ENCODE data around the gene FKBP2.

DNA sequence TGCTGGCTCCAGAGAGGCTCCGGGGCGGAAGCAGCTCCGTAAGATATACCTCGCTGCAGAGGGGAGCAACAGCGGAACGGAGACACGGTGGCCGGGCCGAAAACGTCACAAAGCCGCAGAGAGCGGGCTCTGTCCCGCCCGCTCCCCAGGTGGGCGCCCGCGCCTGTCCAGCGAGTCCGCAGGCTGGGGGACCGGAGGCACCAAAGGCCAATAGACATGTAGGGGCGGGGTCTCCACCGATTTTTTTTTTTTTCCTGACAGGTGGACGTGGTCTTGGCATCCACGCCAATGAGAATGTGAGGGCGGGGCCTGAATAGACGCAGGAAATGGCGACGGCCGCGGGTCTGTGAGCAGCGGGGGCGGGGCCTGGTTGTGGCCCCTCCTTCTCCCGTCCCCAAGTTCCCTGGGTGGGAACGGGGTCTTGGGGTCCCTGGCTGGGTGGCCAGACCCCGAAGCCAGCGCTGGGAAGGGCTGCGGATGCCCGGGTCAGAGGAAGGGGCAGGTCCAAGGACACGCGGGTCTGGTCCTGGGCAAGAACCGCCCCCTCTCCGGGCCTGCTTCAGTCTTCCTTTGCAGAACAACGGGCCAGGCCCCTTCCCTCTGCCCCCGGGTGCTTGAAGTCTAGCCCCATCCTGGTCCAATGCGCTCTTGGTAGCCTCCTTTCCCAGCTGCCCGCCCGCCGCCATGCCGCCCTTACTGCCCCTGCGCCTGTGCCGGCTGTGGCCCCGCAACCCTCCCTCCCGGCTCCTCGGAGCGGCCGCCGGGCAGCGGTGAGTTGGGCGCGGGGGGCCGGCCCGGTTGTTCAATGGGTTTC is 10.5 kb upstream of the FKBP2 start, which contains the start of gene DNAJC4:
- TF ChIP-seq, protein P1, sequence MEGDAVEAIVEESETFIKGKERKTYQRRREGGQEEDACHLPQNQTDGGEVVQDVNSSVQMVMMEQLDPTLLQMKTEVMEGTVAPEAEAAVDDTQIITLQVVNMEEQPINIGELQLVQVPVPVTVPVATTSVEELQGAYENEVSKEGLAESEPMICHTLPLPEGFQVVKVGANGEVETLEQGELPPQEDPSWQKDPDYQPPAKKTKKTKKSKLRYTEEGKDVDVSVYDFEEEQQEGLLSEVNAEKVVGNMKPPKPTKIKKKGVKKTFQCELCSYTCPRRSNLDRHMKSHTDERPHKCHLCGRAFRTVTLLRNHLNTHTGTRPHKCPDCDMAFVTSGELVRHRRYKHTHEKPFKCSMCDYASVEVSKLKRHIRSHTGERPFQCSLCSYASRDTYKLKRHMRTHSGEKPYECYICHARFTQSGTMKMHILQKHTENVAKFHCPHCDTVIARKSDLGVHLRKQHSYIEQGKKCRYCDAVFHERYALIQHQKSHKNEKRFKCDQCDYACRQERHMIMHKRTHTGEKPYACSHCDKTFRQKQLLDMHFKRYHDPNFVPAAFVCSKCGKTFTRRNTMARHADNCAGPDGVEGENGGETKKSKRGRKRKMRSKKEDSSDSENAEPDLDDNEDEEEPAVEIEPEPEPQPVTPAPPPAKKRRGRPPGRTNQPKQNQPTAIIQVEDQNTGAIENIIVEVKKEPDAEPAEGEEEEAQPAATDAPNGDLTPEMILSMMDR (IDR thresholded peaks at IDR 0.05; ENCODE audit: insufficient read depth, low read depth, low read length) = no peak
- TF ChIP-seq EZH2 (IDR thresholded peaks at IDR 0.05; ENCODE audit: insufficient read depth, low read length) = no peak
